ENCODE measurements around the gene ZBTB49.

Gene ZBTB49

DNA sequence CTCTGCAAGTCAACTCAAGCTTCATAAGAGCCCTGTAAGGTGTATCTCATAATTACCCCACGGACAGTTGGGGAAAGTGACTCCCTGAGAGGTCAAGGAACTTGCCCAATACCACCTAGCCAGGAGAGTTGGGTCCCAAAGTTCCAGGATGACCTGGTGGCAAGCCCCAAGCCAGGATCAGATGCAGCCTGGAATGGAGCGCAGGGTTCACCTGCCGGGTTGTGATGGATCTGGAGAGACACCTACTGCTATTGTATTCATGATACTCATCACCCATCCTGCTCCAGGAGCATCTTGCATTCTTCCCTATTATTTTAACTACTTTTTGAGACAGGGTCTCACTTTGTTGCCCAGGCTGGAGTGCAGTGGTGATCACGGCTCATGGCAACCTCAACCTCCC, 36.1 kb downstream of the ZBTB49 start:
- no peak for DNase-seq (ENCODE audit: low read depth)

DNA sequence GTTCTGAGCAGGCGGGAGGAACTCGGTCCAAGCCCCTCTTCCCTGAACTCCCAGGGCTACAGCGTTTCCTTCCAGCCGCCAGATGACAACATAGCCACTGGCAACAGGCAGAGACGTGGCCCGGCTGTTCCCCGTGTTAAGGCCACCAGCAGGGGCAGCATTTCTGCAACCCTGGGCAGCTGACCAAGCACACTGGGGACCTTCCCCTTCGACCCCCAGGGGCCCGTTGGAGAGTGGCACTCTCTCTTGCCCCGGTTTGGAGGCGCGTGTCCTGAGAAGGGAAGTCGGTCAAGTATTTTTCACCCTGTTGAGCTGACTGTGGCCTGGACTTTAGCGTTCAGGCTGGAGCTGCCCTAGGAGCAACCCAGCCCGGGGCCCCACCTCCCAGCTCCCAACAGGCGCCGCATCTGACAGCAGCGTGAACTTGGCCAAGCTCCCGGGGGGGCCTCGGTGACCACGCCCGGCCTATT, 37.6 kb downstream of the ZBTB49 start:
- no peak for DNase-seq (ENCODE audit: low read depth)

DNA sequence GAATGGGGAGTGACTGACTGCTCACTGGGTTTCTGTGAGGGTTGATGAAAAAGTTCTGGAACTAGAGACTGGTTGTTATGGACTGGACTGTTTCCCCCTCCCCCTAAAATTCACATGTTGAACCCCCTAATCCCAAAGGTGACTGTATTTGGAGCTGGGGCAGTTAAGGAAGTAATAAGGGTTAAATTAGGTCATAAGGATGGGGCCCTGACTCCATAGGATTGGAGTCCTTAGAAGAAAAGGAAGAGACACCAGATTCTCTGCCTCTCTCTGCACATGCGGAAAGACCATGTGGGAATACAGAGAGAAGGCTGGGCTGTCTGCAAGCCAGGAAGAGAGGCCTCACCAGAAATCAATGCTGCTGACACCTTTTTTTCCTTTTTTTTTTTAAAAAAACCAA, 38.2 kb downstream of the ZBTB49 start:
- DNase-seq (ENCODE audit: low read depth), result no peak

DNA sequence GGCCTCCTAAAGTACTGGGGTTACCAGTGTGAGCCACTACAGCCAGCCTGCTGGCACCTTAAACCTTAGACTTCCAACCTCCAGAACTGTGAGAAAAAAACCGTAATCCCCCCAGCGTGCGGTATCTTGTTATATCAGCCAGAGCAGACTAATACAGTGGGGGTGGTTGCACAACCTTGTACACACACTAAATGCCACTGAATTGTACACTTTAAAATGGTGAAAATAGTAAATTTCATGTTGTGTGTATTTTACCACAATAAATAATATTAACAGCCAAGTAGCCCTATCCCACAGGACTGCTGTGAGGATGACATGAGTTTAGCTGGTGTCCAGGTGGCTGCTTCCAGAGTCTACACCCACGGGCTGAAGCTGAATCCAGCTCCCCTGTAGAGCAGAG, 38.8 kb downstream of the ZBTB49 start:
- DNase-seq (ENCODE audit: low read depth), result no peak

DNA sequence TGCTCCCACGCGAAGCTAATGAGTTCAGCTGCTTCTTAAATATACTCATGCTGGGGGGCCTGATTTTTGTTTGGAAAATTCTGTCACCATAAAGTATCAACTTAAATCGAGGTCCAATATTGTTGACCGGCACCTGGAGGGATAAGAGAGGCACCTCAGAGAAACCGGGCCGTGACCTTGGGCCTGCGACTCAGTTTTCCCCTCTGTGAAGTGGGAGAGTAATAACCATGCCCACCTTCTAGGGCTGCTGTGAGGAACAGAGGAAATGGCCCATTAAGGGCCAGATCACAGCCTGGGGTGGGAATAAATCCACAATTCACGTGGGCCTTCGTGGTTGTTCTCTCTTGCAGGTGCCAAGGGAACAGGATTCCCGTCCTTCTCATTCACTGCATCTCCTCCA, 39.4 kb downstream of the ZBTB49 start:
- DNase-seq (ENCODE audit: low read depth), result no peak

DNA sequence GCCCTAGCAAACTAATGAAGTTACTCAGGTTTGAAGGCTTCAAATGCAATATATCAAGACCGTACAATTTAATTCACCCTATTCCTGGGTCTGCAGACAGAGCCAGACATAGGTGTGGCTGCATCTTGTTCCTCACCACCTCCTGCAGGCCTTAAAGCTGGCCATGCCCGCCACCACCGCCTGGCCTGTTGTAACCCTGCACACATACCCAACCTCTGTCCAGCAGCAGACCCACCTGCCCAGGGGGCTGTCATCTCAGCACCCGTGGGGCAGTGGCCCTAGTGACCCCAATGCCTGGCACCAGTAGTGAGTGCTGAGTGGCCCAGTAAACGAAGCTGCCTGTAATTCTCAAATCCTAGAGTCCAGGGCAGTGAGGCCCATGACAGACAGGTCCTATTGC, 40.7 kb downstream of the ZBTB49 start:
- no peak for DNase-seq (ENCODE audit: low read depth)

DNA sequence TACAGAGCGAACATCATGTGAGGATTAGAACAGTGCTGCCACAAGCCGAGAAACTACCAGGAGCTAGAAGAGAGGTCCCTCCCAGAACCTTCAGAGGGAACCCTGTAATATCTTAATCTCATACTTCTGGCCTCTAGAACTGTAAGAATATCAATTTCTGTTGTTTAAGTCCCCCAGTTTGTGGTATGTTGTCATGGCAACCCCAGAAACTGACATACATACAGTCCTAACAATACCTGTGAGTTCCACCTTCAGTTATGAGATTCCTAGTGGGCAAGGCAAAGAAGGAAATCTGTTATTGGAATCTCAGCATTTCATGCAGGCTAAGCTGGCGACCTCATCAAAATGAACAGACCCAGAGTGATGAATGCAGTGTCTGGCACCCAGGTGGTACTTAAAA, 42.5 kb downstream of the ZBTB49 start:
- no peak for DNase-seq (ENCODE audit: low read depth)

DNA sequence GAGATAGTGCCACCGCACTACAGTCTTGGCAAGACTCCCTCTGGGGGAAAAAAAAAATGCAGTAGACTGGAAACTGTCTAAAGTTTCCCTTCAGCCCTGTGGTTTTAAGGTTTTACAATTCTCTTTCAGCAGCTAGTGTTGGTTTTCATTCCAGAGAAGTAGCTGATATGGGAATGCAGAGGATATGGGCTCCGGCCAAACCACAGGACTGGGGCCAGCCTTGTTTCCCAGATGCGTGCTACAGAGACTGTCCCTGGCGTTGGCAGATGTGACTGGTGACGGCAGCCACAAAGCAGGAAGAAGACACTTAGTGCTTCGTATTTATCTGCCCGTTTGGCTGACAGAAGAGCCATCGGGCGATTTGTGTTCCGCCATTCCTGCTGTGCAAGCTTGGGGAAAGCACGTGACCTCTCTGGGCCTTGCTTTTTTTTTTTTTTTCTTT, 43.2 kb downstream of the ZBTB49 start:
- DNase-seq (ENCODE audit: low read depth), result no peak

DNA sequence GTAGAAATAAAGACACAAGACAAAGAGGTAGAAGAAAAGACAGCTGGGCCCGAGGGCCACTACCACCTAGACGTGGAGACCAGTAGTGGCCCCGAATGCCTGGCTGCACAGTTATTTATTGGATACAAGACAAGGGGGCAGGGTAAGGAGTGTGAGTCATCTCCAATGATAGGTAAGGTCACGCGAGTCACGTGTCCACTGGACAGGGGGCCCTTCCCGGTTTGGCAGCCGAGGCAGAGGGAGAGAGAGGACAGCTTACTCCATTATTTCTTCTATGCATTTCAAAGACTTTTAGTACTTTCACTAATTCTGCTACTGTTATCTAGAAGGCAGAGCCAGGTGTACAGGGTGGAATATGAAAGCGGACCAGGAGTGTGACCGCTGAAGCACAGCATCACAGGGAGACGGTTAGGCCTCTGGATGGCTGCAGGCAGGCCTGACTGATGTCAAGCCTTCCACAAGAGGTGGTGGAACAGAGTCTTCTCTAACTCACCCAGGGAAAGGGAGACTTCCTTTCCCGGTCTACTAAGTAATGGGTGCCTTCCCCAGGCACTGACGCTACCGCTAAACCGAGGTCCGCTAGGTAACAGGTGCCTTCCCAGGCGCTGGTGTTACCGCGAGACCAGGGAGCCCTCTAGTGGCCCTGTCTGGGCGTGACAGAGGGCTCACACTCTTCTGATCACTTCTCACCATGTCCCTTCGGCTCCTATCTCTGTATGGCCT, 44.9 kb downstream of the ZBTB49 start:
- peak; percentile 65 for DNase-seq (ENCODE audit: low read depth)

DNA sequence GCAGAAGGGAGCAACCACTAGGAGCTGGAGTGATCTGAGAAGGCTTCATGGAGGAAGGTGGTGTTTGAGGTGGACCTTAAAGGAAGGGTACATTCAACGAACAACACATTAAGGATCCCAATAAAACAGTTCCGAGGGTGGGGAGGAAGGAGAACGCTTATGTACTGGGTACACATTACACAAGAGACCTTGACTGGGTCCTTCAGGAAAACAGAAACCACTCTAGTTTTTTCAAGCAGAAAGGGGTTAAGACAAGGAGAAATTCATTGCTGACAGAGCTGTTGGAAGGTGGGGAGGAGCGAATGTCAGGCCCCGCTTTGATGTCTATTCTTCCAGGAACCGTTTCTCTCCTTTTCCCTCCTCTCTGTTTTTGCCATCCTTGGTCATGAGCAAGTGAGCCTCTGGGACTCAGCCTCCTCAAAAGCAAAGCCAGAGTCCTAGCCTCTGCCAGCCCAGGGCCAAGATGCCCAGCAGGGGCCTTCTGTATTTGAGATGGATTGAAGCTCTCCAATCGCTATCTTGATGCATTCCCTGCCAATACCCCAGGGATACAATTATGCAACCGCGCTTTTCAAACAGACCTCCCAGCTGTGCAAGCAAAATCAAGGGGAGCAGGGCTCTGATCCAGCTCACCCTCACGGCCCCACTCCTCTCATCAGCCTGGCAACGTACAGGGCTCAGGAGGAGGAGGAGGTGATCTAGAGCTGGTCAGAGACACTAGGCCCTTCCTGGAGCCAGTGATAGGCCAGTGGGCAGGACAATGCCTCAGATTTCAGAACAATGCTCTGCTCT, 48.4 kb downstream of the ZBTB49 start:
- DNase-seq (ENCODE audit: low read depth), result no peak

DNA sequence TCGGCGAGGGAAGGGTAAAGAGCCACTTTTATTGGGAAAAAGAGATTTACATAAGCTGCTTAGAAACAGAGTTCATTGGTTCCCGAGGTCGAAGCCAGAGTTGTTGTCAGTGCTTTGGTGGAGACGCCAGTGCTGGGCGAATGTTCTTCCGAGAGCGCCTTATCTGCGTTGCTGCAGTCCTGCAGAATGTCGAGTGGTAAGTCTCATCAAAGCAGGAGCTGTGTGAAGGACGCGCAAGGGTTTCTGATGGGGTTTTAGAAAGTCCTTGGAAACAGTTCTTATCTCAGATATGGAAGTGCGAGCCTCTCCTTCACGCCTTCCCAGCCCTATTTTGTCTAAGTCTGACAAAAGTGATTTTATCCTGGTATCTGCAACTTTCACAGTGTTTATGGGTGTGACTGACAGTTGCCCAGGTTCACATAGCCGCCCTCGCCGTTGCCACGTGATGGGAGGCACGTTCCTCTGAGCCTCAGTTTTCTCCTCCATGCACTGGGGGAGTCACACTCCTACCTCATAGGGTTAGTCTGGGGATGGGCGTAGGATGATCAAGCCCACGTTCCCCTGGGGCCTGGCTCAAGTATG, 49.5 kb downstream of the ZBTB49 start:
- no peak for DNase-seq (ENCODE audit: low read depth)

DNA sequence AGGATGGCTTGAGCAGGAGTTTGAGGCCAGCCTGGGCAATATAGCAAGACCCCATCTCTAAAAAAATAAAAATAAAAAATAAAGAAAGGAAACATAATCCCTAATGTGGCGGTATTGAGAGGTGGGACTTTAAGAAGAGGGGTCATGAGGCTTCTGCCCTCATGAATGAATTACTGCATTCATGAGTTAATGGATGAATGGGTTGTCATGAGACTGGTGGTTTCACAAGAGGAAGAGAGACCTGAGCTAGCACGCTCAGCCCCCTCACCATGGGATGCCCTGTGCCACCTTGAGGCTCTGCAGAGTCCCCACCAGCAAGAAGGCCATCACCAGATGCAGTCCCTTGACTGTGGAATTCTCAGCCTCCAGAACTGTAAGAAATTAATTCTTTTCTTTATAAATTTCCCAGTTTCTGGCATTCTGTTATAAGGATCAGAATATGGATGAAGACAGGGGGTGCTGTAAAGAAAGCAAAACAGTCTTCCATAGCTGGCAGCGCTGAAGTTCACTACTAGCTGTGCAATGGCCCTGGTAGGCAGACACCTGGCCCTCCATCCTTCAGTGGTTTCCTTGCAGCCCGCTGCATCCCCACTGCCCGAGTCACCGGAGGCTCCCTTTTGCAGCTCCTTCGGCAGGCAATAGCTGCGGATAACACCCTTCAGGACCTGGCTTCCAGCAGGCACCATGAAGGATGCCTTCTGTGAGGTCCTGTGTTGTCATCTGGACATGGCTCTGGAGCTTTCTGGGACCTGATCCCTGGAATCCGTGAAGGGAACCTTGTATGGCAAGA, 52.0 kb downstream of the ZBTB49 start:
- DNase-seq (ENCODE audit: low read depth), result no peak

DNA sequence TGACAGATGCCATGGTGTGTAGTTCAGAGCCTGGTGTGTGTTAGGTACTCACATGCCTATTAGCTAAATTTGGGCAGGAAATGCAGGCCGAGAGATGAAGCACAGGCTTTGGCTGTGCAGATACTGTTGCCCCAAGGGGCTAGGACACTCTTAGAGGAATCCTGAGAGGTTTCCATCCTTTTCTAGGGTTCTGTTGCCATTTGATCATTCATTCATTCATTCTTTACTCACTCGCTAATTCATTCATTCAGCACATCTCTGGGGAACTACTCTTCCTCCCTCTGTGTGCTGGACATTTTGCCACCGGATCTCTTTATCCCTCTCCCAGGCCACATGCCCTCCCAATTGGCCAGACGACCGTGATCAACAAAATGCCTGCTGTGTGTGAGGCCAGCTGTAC, 53.0 kb downstream of the ZBTB49 start:
- no peak for DNase-seq (ENCODE audit: low read depth)

DNA sequence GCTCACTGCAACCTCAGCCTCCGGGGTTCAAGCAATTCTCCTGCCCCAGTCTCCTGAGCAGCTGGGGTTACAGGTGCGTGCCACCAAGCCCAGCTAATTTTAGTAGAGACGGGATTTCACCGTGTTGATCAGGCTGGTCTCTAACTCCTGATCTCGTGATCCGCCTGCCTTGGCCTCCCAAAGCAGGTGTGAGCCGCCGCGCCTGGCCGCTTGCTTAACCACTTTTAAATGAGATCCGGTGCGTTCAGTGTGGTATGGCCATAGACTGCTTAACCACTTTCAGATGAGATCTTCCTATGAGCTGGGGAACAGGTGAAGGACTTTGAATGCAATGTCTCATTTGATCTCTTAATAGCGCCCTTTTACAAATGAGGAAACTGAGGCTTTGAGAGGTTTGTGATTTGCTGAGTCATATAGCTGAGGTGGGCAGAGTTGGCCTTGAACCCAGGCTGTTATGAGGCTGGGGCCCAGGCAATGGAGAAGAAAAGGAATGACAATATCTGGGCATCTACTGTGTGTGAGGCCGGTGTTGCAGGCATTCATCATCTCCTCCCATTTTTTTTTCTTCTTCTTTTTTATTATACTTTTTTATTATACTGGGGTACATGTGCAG, 55.0 kb downstream of the ZBTB49 start:
- DNase-seq (ENCODE audit: low read depth), result no peak

DNA sequence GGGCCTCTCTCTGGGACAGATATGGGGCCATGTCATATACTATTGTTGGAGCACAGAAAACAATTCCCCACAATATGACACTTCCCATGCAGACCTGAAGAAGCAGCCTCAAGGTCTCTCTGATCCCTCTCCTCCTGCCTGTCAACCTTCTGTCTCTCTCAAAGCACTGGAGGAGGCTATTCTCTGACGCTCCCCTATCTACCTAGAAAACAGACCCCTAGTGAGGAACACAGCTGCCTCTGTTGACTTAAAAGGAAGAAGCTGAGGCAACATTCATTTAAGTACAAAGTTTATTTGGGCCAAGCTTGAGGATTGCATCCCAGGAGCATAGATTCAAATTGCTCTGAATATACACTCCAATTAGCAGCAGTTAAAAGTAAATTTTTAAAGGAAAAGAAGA, 57.5 kb downstream of the ZBTB49 start:
- DNase-seq (ENCODE audit: low read depth), result no peak

DNA sequence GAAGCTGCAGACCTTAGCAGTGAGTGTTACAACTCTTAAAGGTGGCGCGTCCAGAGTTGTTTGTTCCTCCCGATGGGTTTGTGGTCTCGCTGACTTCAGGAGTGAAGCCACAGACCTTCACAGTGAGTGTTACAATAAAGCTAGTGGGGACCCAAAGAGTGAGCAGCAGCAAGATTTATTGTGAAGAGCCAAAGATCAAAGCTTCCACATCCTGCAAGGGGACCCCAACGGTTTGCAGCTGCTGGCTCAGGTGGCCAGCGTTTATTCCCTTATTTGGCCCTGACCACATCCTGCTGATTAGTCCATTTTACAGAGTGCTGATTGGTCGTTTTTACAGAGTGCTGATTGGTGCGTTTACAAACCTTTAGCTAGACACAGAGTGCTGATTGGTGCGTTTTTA, 58.5 kb downstream of the ZBTB49 start:
- DNase-seq (ENCODE audit: low read depth), result peak; percentile 9

DNA sequence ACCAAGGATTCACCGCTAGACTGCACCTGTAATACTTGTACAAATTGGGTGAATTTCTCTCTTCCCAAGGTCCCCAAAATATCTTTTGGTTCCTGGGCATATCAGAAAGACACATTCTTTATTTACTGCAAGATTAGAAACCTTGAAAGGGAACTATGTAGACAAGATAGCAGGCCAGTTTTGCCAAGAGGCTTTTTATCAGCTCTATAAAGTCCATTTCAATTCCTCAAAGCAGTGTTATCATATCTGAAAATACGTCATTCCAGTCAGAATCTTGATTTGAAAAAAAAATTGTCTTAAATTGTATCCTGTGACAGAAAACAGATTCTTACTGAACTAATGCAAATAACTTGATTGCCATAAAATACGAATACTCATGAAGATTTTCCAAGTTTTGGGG, 59.8 kb downstream of the ZBTB49 start:
- no peak for DNase-seq (ENCODE audit: low read depth)

DNA sequence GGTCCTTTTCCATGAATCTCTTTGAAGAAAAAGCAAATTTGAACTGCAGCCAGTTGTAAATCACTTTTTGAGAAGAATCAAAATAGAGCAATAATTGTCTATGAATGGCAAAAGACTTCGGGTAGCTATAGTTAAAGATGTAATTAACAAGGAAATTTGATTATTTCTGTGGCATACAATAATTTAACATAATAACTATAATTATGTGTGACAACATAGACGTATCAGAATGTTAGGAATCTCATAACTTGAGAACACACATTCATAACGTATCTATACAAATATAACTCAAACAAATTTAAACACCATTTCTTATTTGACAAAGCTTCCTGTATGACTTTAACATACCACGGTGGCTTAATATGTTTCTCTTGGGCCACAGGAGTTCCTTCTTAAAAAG, 60.9 kb downstream of the ZBTB49 start:
- DNase-seq (ENCODE audit: low read depth), result no peak

DNA sequence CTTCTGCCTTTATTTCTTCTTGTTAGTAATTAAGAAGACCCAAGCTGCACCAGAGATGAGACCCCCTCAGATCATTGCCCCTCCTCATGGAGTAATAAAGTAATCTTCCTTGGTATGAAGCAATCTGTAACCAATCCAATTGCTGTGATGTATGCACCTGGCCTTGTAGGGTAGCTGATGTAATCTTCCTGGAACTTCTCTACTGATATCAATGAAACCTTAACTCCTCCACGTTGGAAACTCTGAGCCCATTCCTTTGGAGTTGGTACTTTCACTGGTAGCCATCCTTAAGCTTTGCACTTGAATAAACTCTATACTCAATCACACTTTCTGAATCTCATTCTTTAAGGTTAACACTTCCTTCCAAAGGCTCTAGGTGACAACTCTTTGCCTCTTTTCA, 65.3 kb downstream of the ZBTB49 start:
- DNase-seq (ENCODE audit: low read depth), result no peak

DNA sequence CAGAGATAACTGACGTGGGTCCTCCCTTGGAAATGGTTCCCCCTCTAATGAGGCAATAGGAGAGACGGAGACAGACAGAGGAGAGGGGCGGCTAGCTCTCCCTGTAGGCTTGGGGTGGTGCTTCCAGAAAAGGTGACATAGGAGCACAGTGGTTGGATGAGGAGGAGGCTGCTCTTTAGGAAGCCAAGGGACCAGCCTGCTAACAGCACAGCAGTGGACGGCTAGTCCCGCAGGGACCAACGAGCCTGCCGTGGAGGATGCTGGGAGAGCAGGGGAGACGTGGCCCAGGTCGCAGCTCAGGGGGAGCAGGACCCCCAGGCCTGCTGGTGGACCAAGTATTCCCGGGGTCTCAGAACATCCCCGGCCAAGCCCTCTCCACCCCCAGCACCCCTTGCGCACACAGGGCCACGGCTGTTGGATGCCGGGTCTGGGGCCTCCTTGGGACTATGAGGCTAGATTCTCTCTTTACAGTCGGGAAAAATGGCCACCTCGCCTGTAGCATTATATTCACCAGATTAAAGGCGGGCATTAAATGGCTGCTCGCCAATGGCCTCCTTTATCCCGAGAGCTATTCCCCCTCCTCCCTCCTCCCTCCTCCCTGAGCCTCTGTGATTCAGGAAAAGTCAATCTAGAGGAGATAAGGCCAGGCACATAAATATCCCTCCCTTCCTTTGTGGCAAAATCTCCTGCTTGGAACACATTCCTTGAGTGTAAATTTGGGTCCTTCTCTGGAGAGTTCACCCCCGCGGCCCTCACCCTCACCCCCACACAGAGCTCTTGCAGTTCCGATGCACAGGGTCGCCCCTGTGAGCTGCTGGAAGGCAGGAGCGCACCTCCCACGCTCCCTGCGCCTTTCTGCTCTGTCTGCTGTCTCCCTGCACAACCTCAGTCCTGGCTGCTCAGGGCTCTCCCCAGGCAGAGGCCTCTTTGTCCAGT, 66.3 kb downstream of the ZBTB49 start:
- no peak for DNase-seq (ENCODE audit: low read depth)
